Uterus (tissue), 4 donors: ENCODE data around the gene HCK. TPM values are rescaled to one million over a fixed set of nuclear protein-coding genes. Genes with fewer than 3 reads are reported as not detected.

Source experiments
- DNase-seq, 2 donors: peaks; one replicate each; pipeline ENCODE4 v3.0.0-alpha.2; 2019 to 2020
- H3K27ac ChIP-seq, 2 donors: fragments of 200-600 bp; sonication (generic); 1 replicate in 1 of 2; 2 replicates in 1 of 2; pipeline ENCODE4 v1.5.1; 2016 to 2018
- H3K27me3 ChIP-seq, 2 donors: fragments of 200-600 bp; sonication (generic); one replicate each; pipeline ENCODE4 v1.5.1; 2018 to 2019; ENCODE audit warnings: control low read depth in 1 of 2
- H3K36me3 ChIP-seq, 2 donors: fragments of 200-600 bp; sonication (generic); one replicate each; pipeline ENCODE4 v1.5.1; 2019; ENCODE audit warnings: control low read depth in 1 of 2
- H3K4me1 ChIP-seq, 2 donors: fragments of 200-600 bp; sonication (generic); one replicate each; pipeline ENCODE4 v1.5.1; 2018 to 2019; ENCODE audit warnings: control low read depth in 1 of 2
- H3K4me3 ChIP-seq, 2 donors: fragments of 200-600 bp; sonication (generic); 1 replicate in 1 of 2; 2 replicates in 1 of 2; pipeline ENCODE4 v1.5.1; 2018 to 2019; ENCODE audit warnings: mild to moderate bottlenecking in 1 of 2
- H3K9me3 ChIP-seq, 2 donors: fragments of 200-600 bp; sonication (generic); one replicate each; pipeline ENCODE4 v1.5.1; 2019; ENCODE audit warnings: control low read depth in 1 of 2
- POLR2A ChIP-seq, 2 donors: fragments of 450-650 bp; IDR thresholded peaks; one replicate each; pipeline ENCODE4 v1.6.1; 2016; ENCODE audit warnings: antibody characterized with exemption in 2 of 2, mild to moderate bottlenecking in 1 of 2, moderate library complexity in 1 of 2
- intact Hi-C: fragments of 100-400 bp; cut with DNase I; formaldehyde crosslinking; loops from one replicate; pipeline ENCODE4 v1.15.1; 2023; ENCODE audit warnings: low total_unique reads
- total RNA-seq, 4 donors: library from RNA; depleted of rRNA in 3 of 4; stranded (reverse); fragments of >200 nt in 3 of 4; gene quantifications; one replicate each; pipeline versions ENCODE4 v1.1.0 to v1.2.4, GENCODE V29; 2014 to 2023
- TF ChIP-seq, protein P1 (sequence below), 4 experiments: fragments of 200-600 bp in 2 of 4; fragments of 450-650 bp in 2 of 4; sonication (generic) in 2 of 4; IDR thresholded peaks; one replicate each; pipeline ENCODE4 v1.5.1; 2016 to 2019; ENCODE audit warnings: antibody characterized with exemption in 4 of 4, mild to moderate bottlenecking in 2 of 4, moderate library complexity in 1 of 4
- donor health status: DM: yes; HTN: yes; CAD: no.

The HCK gene
- total RNA-seq, 4 donors from 2014 or later, result 1.3 to 7.0 (median 4.1) TPM

DNA sequence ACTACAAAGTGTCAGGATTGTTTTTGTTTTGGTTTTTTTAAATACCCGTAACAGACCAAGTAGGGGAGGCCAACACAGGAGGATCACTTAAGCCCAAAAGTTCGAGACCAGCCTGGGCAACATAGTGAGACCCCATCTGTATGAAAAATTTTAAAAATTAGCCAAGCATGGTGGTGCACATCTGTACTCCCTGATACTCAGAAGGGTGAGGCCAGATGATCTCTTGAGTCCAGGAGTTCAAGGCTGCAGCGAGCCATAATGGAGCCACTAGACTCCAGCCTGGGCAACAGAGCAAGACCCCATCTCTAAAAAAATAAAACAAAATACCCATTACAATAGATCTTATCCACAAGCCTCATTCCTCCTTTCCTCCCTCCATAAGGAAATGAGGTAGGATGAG, 28.7 kb downstream of the HCK start:
- Histone ChIP-seq H3K4me3 (no peak overlapping the region), H3K27ac (no peak overlapping the region), H3K27me3 (no peaks in the 10 kb centered on the region), H3K36me3 (no peaks in the 10 kb centered on the region), H3K9me3 (no peaks in the 10 kb centered on the region), H3K4me1 (no peaks in the 10 kb centered on the region)
- DNase-seq, result no peak
- intact Hi-C loops, result no loop called here
- TF ChIP-seq, protein P1, sequence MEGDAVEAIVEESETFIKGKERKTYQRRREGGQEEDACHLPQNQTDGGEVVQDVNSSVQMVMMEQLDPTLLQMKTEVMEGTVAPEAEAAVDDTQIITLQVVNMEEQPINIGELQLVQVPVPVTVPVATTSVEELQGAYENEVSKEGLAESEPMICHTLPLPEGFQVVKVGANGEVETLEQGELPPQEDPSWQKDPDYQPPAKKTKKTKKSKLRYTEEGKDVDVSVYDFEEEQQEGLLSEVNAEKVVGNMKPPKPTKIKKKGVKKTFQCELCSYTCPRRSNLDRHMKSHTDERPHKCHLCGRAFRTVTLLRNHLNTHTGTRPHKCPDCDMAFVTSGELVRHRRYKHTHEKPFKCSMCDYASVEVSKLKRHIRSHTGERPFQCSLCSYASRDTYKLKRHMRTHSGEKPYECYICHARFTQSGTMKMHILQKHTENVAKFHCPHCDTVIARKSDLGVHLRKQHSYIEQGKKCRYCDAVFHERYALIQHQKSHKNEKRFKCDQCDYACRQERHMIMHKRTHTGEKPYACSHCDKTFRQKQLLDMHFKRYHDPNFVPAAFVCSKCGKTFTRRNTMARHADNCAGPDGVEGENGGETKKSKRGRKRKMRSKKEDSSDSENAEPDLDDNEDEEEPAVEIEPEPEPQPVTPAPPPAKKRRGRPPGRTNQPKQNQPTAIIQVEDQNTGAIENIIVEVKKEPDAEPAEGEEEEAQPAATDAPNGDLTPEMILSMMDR (IDR thresholded peaks at IDR 0.05), result no peak
- no peak for TF ChIP-seq POLR2A (IDR thresholded peaks at IDR 0.05)

DNA sequence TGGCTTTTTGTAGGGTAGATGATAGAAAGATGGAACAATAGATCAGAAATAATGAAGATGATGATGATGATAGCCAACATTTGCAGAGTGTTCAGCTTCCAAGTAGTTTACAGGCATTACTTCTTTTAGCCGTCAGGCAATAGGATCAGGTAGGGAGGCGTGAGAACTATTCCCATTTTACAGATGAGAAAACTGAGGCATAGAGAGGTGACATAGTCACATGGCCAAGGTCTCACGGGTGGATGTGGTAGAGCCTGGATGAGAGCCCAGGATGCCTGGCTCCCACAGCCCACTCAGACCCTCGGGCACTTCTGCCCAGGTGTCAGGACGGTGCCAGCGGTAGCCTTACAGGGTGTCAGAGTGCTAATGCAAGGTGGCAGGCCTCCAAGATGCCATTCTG, 31.4 kb downstream of the HCK start:
- Histone ChIP-seq H3K27me3 (no peaks in the 10 kb centered on the region), H3K36me3 (no peaks in the 10 kb centered on the region), H3K4me1 (no peaks in the 10 kb centered on the region), H3K27ac (no peak overlapping the region), H3K4me3 (no peak overlapping the region), H3K9me3 (no peaks in the 10 kb centered on the region)
- intact Hi-C loops, result no loop called here
- TF ChIP-seq POLR2A (IDR thresholded peaks at IDR 0.05), result no peak
- TF ChIP-seq, protein P1 (IDR thresholded peaks at IDR 0.05), result no peak
- no peak for DNase-seq

DNA sequence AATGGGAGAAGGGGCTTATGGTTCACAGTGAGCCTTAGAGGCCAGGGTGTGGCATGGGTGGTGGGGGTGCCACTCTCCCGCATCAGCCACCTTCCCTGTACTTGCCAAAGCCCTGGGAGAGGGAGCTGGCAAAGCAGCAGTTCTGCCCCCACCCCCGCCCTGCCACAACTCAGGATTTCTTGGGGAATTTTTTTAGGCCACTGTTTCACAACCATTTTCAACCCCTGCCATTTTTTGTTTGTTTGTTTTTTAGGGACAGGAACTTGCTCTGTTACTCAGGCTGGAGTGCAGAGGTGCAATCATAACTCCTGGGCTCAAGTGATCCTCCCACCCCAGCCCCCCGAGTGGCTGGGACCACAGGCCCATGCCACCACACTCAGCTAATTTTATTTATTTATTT, 35.0 kb downstream of the HCK start:
- Histone ChIP-seq H3K9me3 (no peaks in the 10 kb centered on the region), H3K4me1 (no peaks in the 10 kb centered on the region), H3K36me3 (no peaks in the 10 kb centered on the region), H3K27me3 (no peaks in the 10 kb centered on the region), H3K4me3 (no peak overlapping the region), H3K27ac (no peak overlapping the region)
- TF ChIP-seq POLR2A (IDR thresholded peaks at IDR 0.05), result no peak
- TF ChIP-seq, protein P1 (IDR thresholded peaks at IDR 0.05), result no peak
- DNase-seq, result no peak
- intact Hi-C loops, result no loop called here

DNA sequence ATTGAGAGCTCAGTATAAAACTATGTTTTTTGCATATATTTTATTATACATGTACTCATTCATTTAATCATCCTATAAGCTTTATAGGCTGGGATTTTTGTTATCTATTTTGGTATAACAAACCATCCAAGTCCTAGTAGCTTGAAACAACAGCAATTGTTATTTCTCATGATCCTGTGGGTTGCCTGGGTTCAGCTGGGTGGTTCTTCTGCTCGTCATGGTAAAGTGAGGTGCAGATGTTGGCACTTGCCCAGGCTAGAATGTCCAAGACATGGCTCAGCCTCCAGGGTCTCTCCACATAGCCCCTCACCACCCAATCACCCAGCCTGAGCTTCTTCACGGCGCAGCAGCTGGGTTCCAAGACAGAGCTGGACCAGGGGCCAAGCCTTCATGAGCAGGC, 36.7 kb downstream of the HCK start:
- intact Hi-C loops, result no loop called here
- TF ChIP-seq, protein P1 (IDR thresholded peaks at IDR 0.05), result no peak
- no peak for TF ChIP-seq POLR2A (IDR thresholded peaks at IDR 0.05)
- no peaks in the 10 kb centered on the region for H3K27me3 ChIP-seq
- H3K27ac ChIP-seq, result no peak overlapping the region
- no peak overlapping the region for H3K4me3 ChIP-seq
- DNase-seq, result no peak
- H3K36me3 ChIP-seq, result no peaks in the 10 kb centered on the region
- H3K9me3 ChIP-seq, result no peaks in the 10 kb centered on the region
- H3K4me1 ChIP-seq, result no peaks in the 10 kb centered on the region

DNA sequence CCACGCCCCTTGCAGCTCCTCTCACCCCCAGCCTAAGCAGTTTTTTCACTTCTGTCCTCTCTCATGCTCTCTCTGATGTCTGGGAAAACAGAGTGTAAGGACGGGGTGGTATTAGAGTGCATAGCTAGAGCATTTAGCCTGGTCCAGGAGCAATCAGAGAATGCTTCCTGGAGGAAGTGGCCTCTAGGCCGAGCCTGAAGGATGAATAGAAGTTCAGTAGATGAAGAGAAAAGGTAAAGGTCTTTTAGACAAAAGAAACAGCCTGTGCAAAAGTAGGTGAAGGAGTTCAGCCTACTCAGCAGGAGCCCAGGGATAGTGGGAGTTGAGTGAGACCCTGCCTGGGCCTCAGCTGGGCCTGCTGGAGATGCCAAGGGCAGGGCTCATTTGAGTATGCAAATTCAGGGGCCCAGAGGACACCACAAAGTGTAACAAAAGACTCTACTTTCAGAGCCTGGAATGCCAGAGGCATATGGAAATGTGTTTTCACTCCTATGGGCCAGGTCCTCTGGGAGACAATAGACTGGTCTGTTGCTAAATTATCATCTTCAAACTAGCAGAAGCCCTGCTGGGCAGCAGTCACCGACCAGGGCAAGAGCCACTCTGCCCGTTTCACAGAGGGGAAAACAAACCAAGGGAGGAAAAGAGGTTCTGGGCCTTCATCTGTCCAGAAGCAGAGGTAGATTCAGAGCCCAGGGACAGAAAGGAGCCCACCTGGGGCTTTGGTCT, 37.8 kb downstream of the HCK start:
- H3K9me3 ChIP-seq, result no peaks in the 10 kb centered on the region
- TF ChIP-seq, protein P1 (IDR thresholded peaks at IDR 0.05), result no peak
- H3K4me1 ChIP-seq, result no peaks in the 10 kb centered on the region
- no peak for DNase-seq
- no peak overlapping the region for H3K4me3 ChIP-seq
- intact Hi-C loops, result loop anchor here (5.0 kb wide), 1 partner anchor 267 kb away; no protein-coding TSS in a partner anchor
- H3K27ac ChIP-seq, result no peak overlapping the region
- no peaks in the 10 kb centered on the region for H3K27me3 ChIP-seq
- H3K36me3 ChIP-seq, result no peaks in the 10 kb centered on the region
